ENCODE data around the gene INTS6.

INTS6 gene

GRCh38 chr13:51405176-51405575, 47.7 kb downstream of the INTS6 start:
- DNase-seq (ENCODE audit: low spot score) = no peak

GRCh38 chr13:51397262-51397941, 55.4 kb downstream of the INTS6 start:
- DNase-seq (ENCODE audit: low spot score) = no peak

GRCh38 chr13:51396352-51396751, 56.5 kb downstream of the INTS6 start:
- no peak for DNase-seq (ENCODE audit: low spot score)

- no peak for DNase-seq (ENCODE audit: low spot score)
Observed at GRCh38 chr13:51394724-51395123, 58.1 kb downstream of the INTS6 start.

GRCh38 chr13:51385114-51385513, 67.7 kb downstream of the INTS6 start:
- DNase-seq (ENCODE audit: low spot score) = no peak

- DNase-seq (ENCODE audit: low spot score) = no peak
Observed at GRCh38 chr13:51380269-51380668, 72.6 kb downstream of the INTS6 start.

GRCh38 chr13:51373451-51373850, 79.4 kb downstream of the INTS6 start:
- DNase-seq (ENCODE audit: low spot score) = no peak

GRCh38 chr13:51371768-51372399, 81.0 kb downstream of the INTS6 start:
- no peak for DNase-seq (ENCODE audit: low spot score)

- no peak for DNase-seq (ENCODE audit: low spot score)
Observed at GRCh38 chr13:51370811-51371210, 82.0 kb downstream of the INTS6 start.

- DNase-seq (ENCODE audit: low spot score) = no peak
Observed at GRCh38 chr13:51370116-51370515, 82.7 kb downstream of the INTS6 start.

GRCh38 chr13:51364404-51365008, 88.3 kb downstream of the INTS6 start:
- no peak for DNase-seq (ENCODE audit: low spot score)

GRCh38 chr13:51363625-51364024, 89.2 kb downstream of the INTS6 start:
- no peak for DNase-seq (ENCODE audit: low spot score)

- no peak for DNase-seq (ENCODE audit: low spot score)
Observed at GRCh38 chr13:51361106-51361505, 91.7 kb downstream of the INTS6 start.

- DNase-seq (ENCODE audit: low spot score) = no peak
Observed at GRCh38 chr13:51360489-51360888, 92.3 kb downstream of the INTS6 start.

GRCh38 chr13:51359352-51359751, 93.5 kb downstream of the INTS6 start:
- no peak for DNase-seq (ENCODE audit: low spot score)

- DNase-seq (ENCODE audit: low spot score) = no peak
Observed at GRCh38 chr13:51357928-51358595, 94.8 kb downstream of the INTS6 start.

GRCh38 chr13:51355217-51355616, 97.6 kb downstream of the INTS6 start:
- DNase-seq (ENCODE audit: low spot score) = no peak

GRCh38 chr13:51349016-51349415, 103.8 kb downstream of the INTS6 start:
- DNase-seq (ENCODE audit: low spot score) = no peak

GRCh38 chr13:51348069-51348967, 104.5 kb downstream of the INTS6 start:
- DNase-seq (ENCODE audit: low spot score) = no peak

GRCh38 chr13:51347099-51347498, 105.7 kb downstream of the INTS6 start:
- DNase-seq (ENCODE audit: low spot score) = no peak

- no peak for DNase-seq (ENCODE audit: low spot score)
Observed at GRCh38 chr13:51346397-51346796, 106.4 kb downstream of the INTS6 start.

GRCh38 chr13:51343475-51343874, 109.4 kb downstream of the INTS6 start:
- no peak for DNase-seq (ENCODE audit: low spot score)
